GM23338 (cell line): Measurements from ENCODE around the gene ANO1. TPM values are rescaled to one million over a fixed set of nuclear protein-coding genes. Genes with fewer than 3 reads are reported as not detected.

Experiments
- ATAC-seq: fragments of 200-7000 bp; cut with Tn5 transposase; 3 replicates; pipeline ENCODE4 v1.9.1; 2020
- DNase-seq: peaks from one replicate; pipeline ENCODE4 v3.0.0-alpha.2; 2015; ENCODE audit warnings: low spot score
- H2AFZ ChIP-seq: fragments of 200-600 bp; sonication (generic); 2 replicates; pipeline ENCODE4 v1.8.0; 2016; ENCODE audit warnings: antibody characterized with exemption, mild to moderate bottlenecking, moderate library complexity
- H3F3A ChIP-seq: fragments of 200-600 bp; sonication (generic); replicated peaks from 2 replicates; pipeline ENCODE4 v1.8.0; 2017; ENCODE audit warnings: antibody characterized with exemption, mixed run types, low read depth
- H3K27ac ChIP-seq: fragments of 200-600 bp; sonication (generic); 2 replicates; pipeline ENCODE4 v1.6.1; 2016; ENCODE audit warnings: low read depth
- H3K27me3 ChIP-seq: fragments of 200-600 bp; sonication (generic); 2 replicates; pipeline ENCODE4 v1.8.0; 2016; ENCODE audit warnings: mild to moderate bottlenecking, mixed run types, moderate library complexity; ENCODE audit not compliant: insufficient read depth
- H3K36me3 ChIP-seq: fragments of 200-600 bp; sonication (generic); 2 replicates; pipeline ENCODE4 v1.8.0; 2016; ENCODE audit warnings: mild to moderate bottlenecking; ENCODE audit not compliant: insufficient read depth
- H3K4me1 ChIP-seq: fragments of 200-600 bp; sonication (generic); 2 replicates; pipeline ENCODE4 v1.8.0; 2016; ENCODE audit warnings: mild to moderate bottlenecking, moderate library complexity; ENCODE audit not compliant: insufficient read depth
- H3K4me2 ChIP-seq: fragments of 200-600 bp; sonication (generic); 2 replicates; pipeline ENCODE4 v1.7.1; 2017; ENCODE audit warnings: mixed run types
- H3K4me3 ChIP-seq: fragments of 200-600 bp; sonication (generic); 2 replicates; pipeline ENCODE4 v1.6.1; 2016; ENCODE audit warnings: mixed run types
- H3K79me2 ChIP-seq: fragments of 200-600 bp; sonication (generic); replicated peaks from 2 replicates; pipeline ENCODE4 v1.8.0; 2017; ENCODE audit warnings: mild to moderate bottlenecking; ENCODE audit not compliant: insufficient read depth
- H3K9me2 ChIP-seq: fragments of 200-600 bp; sonication (generic); 2 replicates; pipeline ENCODE4 v1.8.0; 2017; ENCODE audit not compliant: insufficient read depth
- H4K20me1 ChIP-seq: fragments of 200-600 bp; sonication (generic); replicated peaks from 2 replicates; pipeline ENCODE4 v1.8.0; 2017; ENCODE audit warnings: mild to moderate bottlenecking; ENCODE audit not compliant: insufficient read depth
- H3K27ac Mint-ChIP-seq: 2 replicates; pipeline ENCODE4 v1.8.0; 2020; ENCODE audit warnings: inconsistent platforms, mild to moderate bottlenecking, moderate library complexity, mixed read lengths
- H3K27me3 Mint-ChIP-seq: 3 replicates; pipeline ENCODE4 v1.8.0; 2022; ENCODE audit warnings: low read depth, mild to moderate bottlenecking, moderate library complexity, mixed read lengths, inconsistent platforms; ENCODE audit not compliant: insufficient read depth, poor library complexity
- H3K36me3 Mint-ChIP-seq: 3 replicates; pipeline ENCODE4 v1.8.0; 2021; ENCODE audit warnings: low read depth, mild to moderate bottlenecking, inconsistent platforms, moderate library complexity, mixed read lengths
- H3K4me1 Mint-ChIP-seq: 3 replicates; pipeline ENCODE4 v1.8.0; 2020; ENCODE audit warnings: mild to moderate bottlenecking, inconsistent platforms, mixed read lengths
- H3K4me3 Mint-ChIP-seq: 3 replicates; pipeline ENCODE4 v1.8.0; 2021; ENCODE audit warnings: moderate library complexity, mild to moderate bottlenecking, inconsistent platforms, mixed read lengths
- H3K9me3 Mint-ChIP-seq: 3 replicates; pipeline ENCODE4 v1.8.0; 2020; ENCODE audit warnings: moderate library complexity, mild to moderate bottlenecking, inconsistent platforms, mixed read lengths
- CREB1 ChIP-seq: fragments of 250-450 bp; sonication (Bioruptor Pico); IDR thresholded peaks from 2 replicates; pipeline ENCODE4 v1.5.0; 2020; ENCODE audit warnings: low read depth, mild to moderate bottlenecking, moderate library complexity
- EZH2 ChIP-seq: fragments of 200-600 bp; sonication (generic); IDR thresholded peaks from one replicate; pipeline ENCODE4 v1.8.0; 2017; ENCODE audit warnings: antibody characterized with exemption, mild to moderate bottlenecking, low read depth; ENCODE audit not compliant: unreplicated experiment
- EZH2phosphoT487 ChIP-seq: fragments of 200-600 bp; sonication (generic); IDR thresholded peaks from one replicate; pipeline ENCODE4 v1.8.1; 2018; ENCODE audit warnings: antibody characterized with exemption; ENCODE audit not compliant: unreplicated experiment
- JUNB ChIP-seq: IDR thresholded peaks from one replicate; pipeline ENCODE4 v1.6.1; 2016; ENCODE audit warnings: antibody characterized with exemption; ENCODE audit not compliant: unreplicated experiment
- NANOG ChIP-seq: IDR thresholded peaks from 2 replicates; pipeline ENCODE4 v1.6.1; 2016; ENCODE audit warnings: antibody characterized with exemption, borderline replicate concordance
- POLR2AphosphoS5 ChIP-seq: IDR thresholded peaks from 2 replicates; pipeline ENCODE4 v1.6.1; 2016; ENCODE audit warnings: antibody characterized with exemption, low read depth
- STAT1 ChIP-seq: IDR thresholded peaks from one replicate; pipeline ENCODE4 v1.6.1; 2016; ENCODE audit warnings: antibody characterized with exemption; ENCODE audit not compliant: unreplicated experiment
- ZNF114 ChIP-seq: fragments of 250-450 bp; sonication (Bioruptor Pico); IDR thresholded peaks from 2 replicates; pipeline ENCODE4 v1.5.0; 2020; ENCODE audit warnings: mild to moderate bottlenecking, moderate library complexity
- ZNF331 ChIP-seq: fragments of 250-450 bp; sonication (Bioruptor Pico); IDR thresholded peaks from 2 replicates; pipeline ENCODE4 v1.5.0; 2020; ENCODE audit warnings: low read depth, mild to moderate bottlenecking, moderate library complexity
- polyA plus RNA-seq: library from polyadenylated mRNA; unstranded; fragments of >200 nt; fragmentation: Nextera tagmentation; extraction: Ambion mirVana; gene quantifications from 2 replicates; pipeline ENCODE4 v1.2.1, GENCODE V29; 2016
- total RNA-seq: library from RNA; depleted of rRNA; stranded (reverse); fragments of >200 nt; shearing (Covaris generic); gene quantifications from 2 replicates; pipeline ENCODE4 v1.2.3, GENCODE V29; 2014
- TF ChIP-seq, protein P1 (sequence below): IDR thresholded peaks from one replicate; pipeline ENCODE4 v1.6.1; 2018; ENCODE audit warnings: antibody characterized with exemption; ENCODE audit not compliant: unreplicated experiment
- TF ChIP-seq, protein P2 (sequence below): IDR thresholded peaks from 2 replicates; pipeline ENCODE4 v1.6.1; 2016; ENCODE audit warnings: antibody characterized with exemption

Gene ANO1
- total and polyA plus RNA-seq, 2 experiments from 2014 or later: 1.4 to 3.4 TPM

DNA sequence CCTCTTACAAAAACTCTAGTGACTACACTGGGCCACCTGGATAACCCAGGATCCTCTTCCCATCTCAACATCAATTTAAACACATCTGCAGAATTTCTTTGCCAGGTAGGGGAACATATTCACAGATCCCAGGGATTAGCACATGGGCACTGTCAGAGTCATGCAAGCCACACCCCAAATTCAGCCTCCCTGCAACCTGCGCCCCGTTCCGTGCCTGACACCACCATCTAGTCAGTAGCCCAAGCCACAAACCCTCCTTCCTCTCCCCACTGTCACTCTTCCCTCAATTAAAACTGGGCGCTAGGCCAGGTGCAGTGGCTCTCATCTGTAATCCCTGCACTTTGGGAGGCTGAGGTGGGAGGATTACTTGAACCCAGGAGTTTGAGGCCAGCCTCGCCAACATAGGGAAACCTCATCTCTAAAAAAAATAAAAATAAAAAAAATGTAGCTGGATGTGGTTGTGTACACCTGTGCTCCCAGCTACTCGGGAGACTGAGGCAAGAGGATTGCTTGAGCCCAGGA lies 131.3 kb downstream of the ANO1 start (continued):
- TF ChIP-seq, protein P1, sequence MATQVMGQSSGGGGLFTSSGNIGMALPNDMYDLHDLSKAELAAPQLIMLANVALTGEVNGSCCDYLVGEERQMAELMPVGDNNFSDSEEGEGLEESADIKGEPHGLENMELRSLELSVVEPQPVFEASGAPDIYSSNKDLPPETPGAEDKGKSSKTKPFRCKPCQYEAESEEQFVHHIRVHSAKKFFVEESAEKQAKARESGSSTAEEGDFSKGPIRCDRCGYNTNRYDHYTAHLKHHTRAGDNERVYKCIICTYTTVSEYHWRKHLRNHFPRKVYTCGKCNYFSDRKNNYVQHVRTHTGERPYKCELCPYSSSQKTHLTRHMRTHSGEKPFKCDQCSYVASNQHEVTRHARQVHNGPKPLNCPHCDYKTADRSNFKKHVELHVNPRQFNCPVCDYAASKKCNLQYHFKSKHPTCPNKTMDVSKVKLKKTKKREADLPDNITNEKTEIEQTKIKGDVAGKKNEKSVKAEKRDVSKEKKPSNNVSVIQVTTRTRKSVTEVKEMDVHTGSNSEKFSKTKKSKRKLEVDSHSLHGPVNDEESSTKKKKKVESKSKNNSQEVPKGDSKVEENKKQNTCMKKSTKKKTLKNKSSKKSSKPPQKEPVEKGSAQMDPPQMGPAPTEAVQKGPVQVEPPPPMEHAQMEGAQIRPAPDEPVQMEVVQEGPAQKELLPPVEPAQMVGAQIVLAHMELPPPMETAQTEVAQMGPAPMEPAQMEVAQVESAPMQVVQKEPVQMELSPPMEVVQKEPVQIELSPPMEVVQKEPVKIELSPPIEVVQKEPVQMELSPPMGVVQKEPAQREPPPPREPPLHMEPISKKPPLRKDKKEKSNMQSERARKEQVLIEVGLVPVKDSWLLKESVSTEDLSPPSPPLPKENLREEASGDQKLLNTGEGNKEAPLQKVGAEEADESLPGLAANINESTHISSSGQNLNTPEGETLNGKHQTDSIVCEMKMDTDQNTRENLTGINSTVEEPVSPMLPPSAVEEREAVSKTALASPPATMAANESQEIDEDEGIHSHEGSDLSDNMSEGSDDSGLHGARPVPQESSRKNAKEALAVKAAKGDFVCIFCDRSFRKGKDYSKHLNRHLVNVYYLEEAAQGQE: no peak
- TF ChIP-seq ZNF114 (CRISPR knock-in tag) (no peak), CREB1 (CRISPR knock-in tag) (no peak), JUNB (no peak), ZNF331 (CRISPR knock-in tag) (no peak), POLR2AphosphoS5 (no peak; the same call in 1 of the 2 replicates)
- TF ChIP-seq, protein P2, sequence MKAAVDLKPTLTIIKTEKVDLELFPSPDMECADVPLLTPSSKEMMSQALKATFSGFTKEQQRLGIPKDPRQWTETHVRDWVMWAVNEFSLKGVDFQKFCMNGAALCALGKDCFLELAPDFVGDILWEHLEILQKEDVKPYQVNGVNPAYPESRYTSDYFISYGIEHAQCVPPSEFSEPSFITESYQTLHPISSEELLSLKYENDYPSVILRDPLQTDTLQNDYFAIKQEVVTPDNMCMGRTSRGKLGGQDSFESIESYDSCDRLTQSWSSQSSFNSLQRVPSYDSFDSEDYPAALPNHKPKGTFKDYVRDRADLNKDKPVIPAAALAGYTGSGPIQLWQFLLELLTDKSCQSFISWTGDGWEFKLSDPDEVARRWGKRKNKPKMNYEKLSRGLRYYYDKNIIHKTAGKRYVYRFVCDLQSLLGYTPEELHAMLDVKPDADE: no peak

DNA sequence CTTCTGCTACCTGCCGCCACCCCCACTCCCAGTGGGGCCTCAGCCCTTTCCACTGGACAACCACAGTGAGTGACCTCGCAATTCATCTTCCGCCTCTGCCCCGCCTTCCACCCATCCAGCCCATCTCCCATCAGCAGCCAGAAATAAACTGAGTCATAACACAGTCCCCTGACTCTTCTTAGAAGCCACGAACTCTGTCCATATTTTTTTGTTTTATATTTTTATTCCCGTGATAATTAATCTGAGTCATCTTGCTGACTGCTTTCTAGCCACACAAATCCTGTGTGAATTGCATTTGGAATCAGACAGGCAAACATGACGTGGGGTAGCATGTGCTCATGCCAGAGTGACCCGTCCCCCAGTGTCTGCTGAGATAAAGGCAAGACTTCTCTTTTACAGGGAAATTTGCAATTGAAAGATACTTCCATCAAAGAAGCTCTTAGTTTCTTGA lies 132.0 kb downstream of the ANO1 start:
- H3K79me2 ChIP-seq: peaks cover 24% of the 10 kb centered on the region
- DNase-seq (no peak), ATAC-seq (no peak)
- H3K4me3 ChIP-seq: no peak overlapping the region
- H3K27me3 Mint-ChIP-seq: peaks cover 7% of the 10 kb centered on the region
- H4K20me1 ChIP-seq: peaks cover 24% of the 10 kb centered on the region
- no peak overlapping the region for H2AFZ ChIP-seq
- H3K4me2 ChIP-seq: peak overlapping the region; percentile 64
- H3F3A ChIP-seq: peaks cover 8% of the 10 kb centered on the region; the same call in 1 of the 2 replicates
- H3K4me1 ChIP-seq: peaks cover 35% of the 10 kb centered on the region
- H3K36me3 ChIP-seq: peaks cover 4% of the 10 kb centered on the region; the same call in 1 of the 2 replicates
- H3K27ac Mint-ChIP-seq: peak overlapping the region; percentile 33; the same call in 1 of the 2 replicates
- peaks cover 44% of the 10 kb centered on the region for H3K4me1 Mint-ChIP-seq
- H3K9me3 Mint-ChIP-seq: no peaks in the 10 kb centered on the region
- no peaks in the 10 kb centered on the region for H3K9me2 ChIP-seq
- peaks cover 46% of the 10 kb centered on the region for H3K36me3 Mint-ChIP-seq
- H3K27me3 ChIP-seq: no peaks in the 10 kb centered on the region
- no peak overlapping the region for H3K27ac ChIP-seq
- H3K4me3 Mint-ChIP-seq: no peak overlapping the region
- TF ChIP-seq, protein P1: no peak
- TF ChIP-seq JUNB: no peak
- no peak; the same call in 1 of the 2 replicates for TF ChIP-seq POLR2AphosphoS5
- TF ChIP-seq NANOG: no peak
- TF ChIP-seq EZH2phosphoT487: no peak
- TF ChIP-seq, protein P2: no peak
- TF ChIP-seq ZNF114 (CRISPR knock-in tag): no peak
- no peak for TF ChIP-seq ZNF331 (CRISPR knock-in tag)
- no peak for TF ChIP-seq EZH2
- no peak for TF ChIP-seq CREB1 (CRISPR knock-in tag)
- TF ChIP-seq STAT1: no peak
